HG03159 (cell line): ENCODE measurements around the gene ARID2.

Experiments used
- ATAC-seq: cut with Tn5 transposase; IDR thresholded peaks from one replicate; pipeline ENCODE4 v1.9.1; 2021; ENCODE audit warnings: mild to moderate bottlenecking, moderate library complexity; ENCODE audit not compliant: unreplicated experiment

Gene ARID2

GRCh38 chr12:45915405-45915804 is 185.9 kb downstream of the ARID2 start:
- ATAC-seq = no peak

GRCh38 chr12:45918818-45919217 is 189.3 kb downstream of the ARID2 start:
- no peak for ATAC-seq

- ATAC-seq = no peak
Measured at GRCh38 chr12:45928309-45928708, 198.8 kb downstream of the ARID2 start.

- ATAC-seq = no peak
Measured at GRCh38 chr12:45930369-45930768, 200.9 kb downstream of the ARID2 start.

GRCh38 chr12:45933504-45933903 is 204.0 kb downstream of the ARID2 start:
- ATAC-seq = no peak

- ATAC-seq = no peak
Measured at GRCh38 chr12:45934956-45935355, 205.4 kb downstream of the ARID2 start.

GRCh38 chr12:45938566-45938965 is 209.1 kb downstream of the ARID2 start:
- no peak for ATAC-seq

GRCh38 chr12:45939759-45940158 is 210.3 kb downstream of the ARID2 start:
- ATAC-seq = no peak

GRCh38 chr12:45944771-45945170 is 215.3 kb downstream of the ARID2 start:
- no peak for ATAC-seq

GRCh38 chr12:45946435-45946834 is 216.9 kb downstream of the ARID2 start:
- ATAC-seq = no peak

GRCh38 chr12:45948546-45948945 is 219.0 kb downstream of the ARID2 start:
- ATAC-seq = no peak
